Activated CD8-positive, alpha-beta memory T cell treated with anti-CD3 and anti-CD28 coated beads, Interleukin-2, amount 50 U/mL, for 24 hours (primary cell): ENCODE results near the gene THSD7B.
"Not testable (repeated sequence)": the region's sequence is repeated elsewhere in the genome, so short reads cannot be mapped to it uniquely, and the experiment has no call there.

Experiments used
- DNase-seq: peaks from one replicate; pipeline ENCODE4 v3.0.0-alpha.2; 2020; ENCODE audit errors: extremely low read depth

THSD7B gene

DNA sequence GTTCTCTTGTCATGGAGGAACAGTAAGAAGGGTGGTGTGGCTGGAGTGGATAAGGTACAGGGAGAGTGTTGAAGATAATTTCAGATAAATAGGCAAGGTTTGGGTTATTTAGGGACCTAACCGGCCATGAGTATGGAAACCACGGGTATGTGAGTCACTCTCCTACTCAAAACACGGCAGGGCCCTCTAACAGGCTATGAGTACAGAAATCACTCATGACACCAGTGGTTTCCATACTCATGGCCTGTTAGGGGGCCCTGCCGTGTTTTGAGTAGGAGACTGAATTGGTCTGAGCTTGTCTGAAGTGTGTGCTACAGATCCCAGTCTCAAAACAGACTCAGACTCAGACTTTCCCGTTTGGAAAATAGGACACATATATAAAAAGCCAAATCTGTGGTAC, 770.6 kb downstream of the THSD7B start:
- no peak for DNase-seq

- DNase-seq = no peak
Measured at GRCh38 chr2:137539336-137539735, 774.0 kb downstream of the THSD7B start.

DNA sequence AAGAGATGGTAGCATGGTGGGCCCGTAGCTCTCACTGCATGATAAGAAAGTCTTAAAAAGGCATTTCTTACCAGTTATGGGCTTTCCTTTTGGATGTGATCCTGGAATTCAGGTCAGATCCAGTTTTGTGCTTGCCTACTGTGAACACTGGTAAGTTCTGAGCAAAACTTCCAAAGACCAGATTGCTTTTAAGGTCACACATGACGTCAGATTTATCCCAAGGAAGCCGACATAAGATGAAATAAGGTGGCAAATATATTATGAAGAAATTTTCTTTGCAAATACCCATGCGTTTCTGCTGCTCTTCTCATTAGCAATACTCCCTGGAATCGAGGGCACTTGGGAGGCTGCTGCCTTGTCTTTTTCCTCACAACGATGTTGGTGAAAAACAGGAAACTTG, 782.5 kb downstream of the THSD7B start:
- no peak for DNase-seq

GRCh38 chr2:137566387-137566786, 801.0 kb downstream of the THSD7B start:
- no peak for DNase-seq

- no peak for DNase-seq
Measured at GRCh38 chr2:137570484-137570883, 805.1 kb downstream of the THSD7B start.

GRCh38 chr2:137587834-137588233, 822.5 kb downstream of the THSD7B start:
- DNase-seq = not testable (repeated sequence)

DNA sequence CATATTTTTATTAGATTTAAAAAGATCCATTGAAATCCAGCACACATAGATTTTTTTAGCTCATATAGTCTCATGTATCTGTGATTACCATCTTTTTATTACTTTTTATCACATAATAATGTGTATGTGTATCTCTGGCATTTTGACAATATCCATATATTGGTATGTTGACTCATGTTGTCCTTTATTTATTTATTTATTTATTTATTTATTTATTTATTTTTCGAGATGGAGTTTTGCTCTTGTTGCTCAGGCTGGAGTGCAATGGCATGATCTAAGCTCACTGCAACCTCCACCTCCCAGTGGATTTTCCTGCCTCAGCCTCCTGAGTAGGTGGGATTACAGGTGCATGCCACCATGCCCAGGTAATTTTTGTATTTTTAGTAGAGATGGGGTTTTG, 823.2 kb downstream of the THSD7B start:
- not testable (repeated sequence) for DNase-seq

- DNase-seq = no peak
Measured at GRCh38 chr2:137590102-137590501, 824.8 kb downstream of the THSD7B start.

GRCh38 chr2:137607722-137608318, 842.5 kb downstream of the THSD7B start:
- DNase-seq = no peak

DNA sequence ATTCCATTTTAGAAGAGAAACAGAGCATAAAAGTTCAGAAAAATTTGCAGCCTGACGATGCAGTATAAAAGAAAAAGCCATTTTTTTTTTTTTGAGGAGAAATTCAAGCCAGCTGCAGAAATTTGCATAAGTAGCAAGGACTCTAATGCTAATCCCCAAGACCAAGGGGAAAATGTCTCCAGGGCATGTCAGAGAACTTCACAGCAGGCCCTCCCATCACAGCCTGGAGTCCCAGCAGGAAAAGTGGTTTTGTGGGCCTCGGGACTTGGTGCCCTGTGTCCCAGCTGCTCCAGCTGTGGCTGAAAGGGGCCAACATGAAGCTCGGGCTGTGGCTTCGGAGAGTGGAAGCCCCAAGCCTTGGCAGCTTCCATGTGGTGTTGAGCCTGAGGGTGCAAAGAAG, 873.6 kb downstream of the THSD7B start:
- no peak for DNase-seq

- no peak for DNase-seq
Measured at GRCh38 chr2:137644731-137645130, 879.4 kb downstream of the THSD7B start.

DNA sequence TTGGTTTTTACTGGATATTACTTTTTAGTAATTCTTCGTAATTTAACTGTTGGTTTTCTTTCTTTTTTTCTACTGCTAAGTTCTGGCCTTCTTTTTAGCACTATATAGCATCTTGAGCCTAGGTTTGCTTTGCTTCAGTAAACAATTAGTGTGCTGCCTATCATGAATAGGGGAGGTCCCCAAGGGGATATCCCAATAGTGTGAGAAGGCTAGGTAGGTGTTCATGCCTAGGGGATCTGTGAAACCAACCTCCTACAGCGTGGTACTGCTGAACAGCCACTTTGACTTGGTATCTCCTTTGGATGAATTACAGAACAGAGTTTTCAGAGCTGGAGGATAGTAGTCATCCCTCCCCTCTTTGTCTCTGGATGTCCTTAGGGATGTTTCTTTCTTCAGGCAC, 888.7 kb downstream of the THSD7B start:
- DNase-seq = no peak

DNA sequence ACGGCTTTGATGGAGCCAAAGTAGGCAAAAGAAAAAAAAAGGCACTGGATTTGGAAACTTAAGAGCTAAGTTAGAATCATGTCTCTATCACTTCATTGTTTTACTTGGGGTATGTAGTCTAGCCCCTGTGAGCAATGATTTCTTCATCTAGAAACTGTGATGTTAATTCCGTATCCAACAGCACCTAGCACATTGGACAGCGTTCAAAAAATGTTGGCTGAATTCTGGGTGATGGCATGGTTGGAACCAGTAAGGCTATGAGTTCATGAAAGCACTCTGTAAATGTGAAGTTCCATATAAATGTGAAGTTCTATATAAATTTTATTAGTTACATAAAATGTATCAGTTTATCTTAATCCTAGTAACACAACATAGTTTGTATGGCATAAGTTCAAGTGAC, 890.5 kb downstream of the THSD7B start:
- no peak for DNase-seq

- DNase-seq = no peak
Measured at GRCh38 chr2:137658433-137658832, 893.1 kb downstream of the THSD7B start.

GRCh38 chr2:137659616-137660015, 894.3 kb downstream of the THSD7B start:
- DNase-seq = no peak

DNA sequence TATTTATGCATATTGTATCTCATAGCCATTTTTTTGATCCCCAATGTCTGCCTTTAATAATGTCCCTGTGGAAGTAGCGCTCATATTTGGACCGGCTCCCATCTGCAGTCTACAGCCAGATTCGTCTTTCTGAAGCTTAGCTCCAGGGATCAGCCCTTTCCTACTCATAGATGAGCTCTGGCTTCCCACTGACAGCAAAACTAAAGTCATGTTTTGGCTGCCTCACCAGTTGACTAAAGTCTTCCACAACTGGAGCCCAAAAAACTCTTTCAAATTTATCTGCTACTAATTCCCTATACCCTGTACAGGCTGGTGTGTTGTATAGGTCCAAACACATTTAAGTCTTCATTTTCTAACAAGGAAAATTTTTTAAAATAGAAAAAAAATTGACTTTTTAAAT, 904.8 kb downstream of the THSD7B start:
- no peak for DNase-seq

- no peak for DNase-seq
Measured at GRCh38 chr2:137672989-137673552, 907.7 kb downstream of the THSD7B start.

DNA sequence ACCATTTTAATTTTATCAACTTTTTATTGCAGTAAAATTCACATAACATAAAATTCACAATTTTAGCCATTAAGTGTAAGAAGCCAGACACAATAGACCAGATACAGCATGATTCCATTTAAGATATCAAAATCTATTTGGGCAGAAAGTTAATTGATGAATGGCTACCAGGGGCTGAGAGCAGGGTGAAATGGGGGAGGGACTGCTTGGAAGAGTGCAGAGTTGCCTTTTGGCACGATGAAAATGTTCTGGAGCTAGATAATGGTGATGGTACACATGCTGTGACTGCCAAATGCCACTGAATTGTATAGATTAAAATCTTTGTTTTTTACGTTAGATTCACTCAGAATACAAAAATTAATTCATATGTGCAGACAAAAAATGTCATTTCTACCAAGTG, 909.6 kb downstream of the THSD7B start:
- DNase-seq = no peak

- no peak for DNase-seq
Measured at GRCh38 chr2:137675584-137676327, 910.4 kb downstream of the THSD7B start.

DNA sequence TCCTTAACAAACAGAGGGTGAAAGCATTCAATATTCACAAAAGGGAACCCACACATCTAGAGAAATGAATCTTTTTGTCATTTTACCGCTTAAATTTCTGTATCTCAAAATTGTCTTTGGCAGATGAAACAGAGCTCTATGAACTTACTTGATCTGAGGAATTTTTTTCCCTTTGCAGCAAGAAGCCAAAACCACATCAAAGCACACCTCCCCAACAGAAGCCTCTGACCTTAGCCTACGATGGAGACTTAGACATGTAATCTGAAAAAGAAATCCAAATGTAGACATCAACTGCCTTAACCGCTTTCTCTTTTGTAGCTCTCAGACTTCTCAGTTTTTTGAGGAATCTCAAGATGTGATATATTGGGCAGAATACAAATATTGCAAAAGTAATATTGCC, 911.0 kb downstream of the THSD7B start:
- no peak for DNase-seq

GRCh38 chr2:137677466-137677865, 912.1 kb downstream of the THSD7B start:
- DNase-seq = no peak

GRCh38 chr2:137689549-137689948, 924.2 kb downstream of the THSD7B start:
- no peak for DNase-seq

GRCh38 chr2:137693534-137693933, 928.2 kb downstream of the THSD7B start:
- DNase-seq = no peak
